OCI-LY3 (cell line): ENCODE data around the gene GAMT.

ENCODE experiments used
- H2AFZ ChIP-seq: fragments of 200-600, 300-600 bp; shearing (Covaris generic); 2 replicates; pipeline ENCODE4 v1.6.0; 2014; ENCODE audit warnings: antibody characterized with exemption, low read depth, low read length
- H3K27ac ChIP-seq: fragments of 200-600, 300-600 bp; sonication (generic); 2 replicates; pipeline ENCODE4 v1.5.1; 2014; ENCODE audit warnings: mild to moderate bottlenecking, low read length, moderate library complexity, mixed read lengths
- H3K27me3 ChIP-seq: fragments of 200-600, 300-600 bp; sonication (generic); 2 replicates; pipeline ENCODE4 v1.6.1; 2014; ENCODE audit warnings: low read depth, low read length, mixed read lengths
- H3K36me3 ChIP-seq: fragments of 200-600, 300-600 bp; sonication (generic); replicated peaks from 2 replicates; pipeline ENCODE3; 2014; ENCODE audit warnings: low read depth, low read length, mixed read lengths
- H3K4me1 ChIP-seq: fragments of 300-600, 200-600 bp; sonication (generic); 2 replicates; pipeline ENCODE4 v1.6.1; 2014; ENCODE audit warnings: low read length, mixed read lengths
- H3K4me2 ChIP-seq: fragments of 200-600, 300-600 bp; sonication (generic); 2 replicates; pipeline ENCODE4 v1.6.1; 2014; ENCODE audit warnings: low read length, mixed read lengths
- H3K4me3 ChIP-seq: fragments of 300-600, 200-600 bp; sonication (generic); 2 replicates; pipeline ENCODE4 v1.5.1; 2014; ENCODE audit warnings: antibody characterized with exemption, mild to moderate bottlenecking, low read length, moderate library complexity
- H3K79me2 ChIP-seq: fragments of 300-600, 200-600 bp; shearing (Covaris generic); 2 replicates; pipeline ENCODE4 v1.6.1; 2014; ENCODE audit warnings: mild to moderate bottlenecking, low read length, mixed read lengths
- H3K9ac ChIP-seq: fragments of 300-600, 200-600 bp; shearing (Covaris generic); 2 replicates; pipeline ENCODE4 v1.6.0; 2014; ENCODE audit warnings: mild to moderate bottlenecking, low read length, moderate library complexity
- H3K9me3 ChIP-seq: fragments of 200-600, 300-600 bp; shearing (Covaris generic); 2 replicates; pipeline ENCODE4 v1.6.1; 2014; ENCODE audit warnings: low read length, mixed read lengths; ENCODE audit not compliant: insufficient read depth
- H4K20me1 ChIP-seq: fragments of 200-600, 300-600 bp; sonication (generic); 2 replicates; pipeline ENCODE4 v1.6.1; 2016; ENCODE audit warnings: low read length, mixed read lengths; ENCODE audit not compliant: insufficient read depth
- EZH2phosphoT487 ChIP-seq: fragments of 200-600 bp; shearing (Covaris generic); IDR thresholded peaks from 2 replicates; pipeline ENCODE4 v1.6.1; 2018; ENCODE audit warnings: antibody characterized with exemption, mixed run types, low read depth
- TF ChIP-seq, protein P1 (sequence below): fragments of 200-600, 300-600 bp; sonication (generic); IDR thresholded peaks from 2 replicates; pipeline ENCODE4 v1.5.1; 2014; ENCODE audit warnings: antibody characterized with exemption, low read length, low read depth

Gene GAMT

GRCh38 chr19:1388637-1389026 is 12.7 kb downstream of the GAMT start:
- Histone ChIP-seq H3K27ac (no peak overlapping the region), H3K9me3 (no peaks in the 10 kb centered on the region), H4K20me1 (no peaks in the 10 kb centered on the region), H3K36me3 (peaks cover 31% of the 10 kb centered on the region), H3K27me3 (no peaks in the 10 kb centered on the region), H3K79me2 (peaks cover 38% of the 10 kb centered on the region), H3K9ac (no peak overlapping the region), H3K4me1 (peaks cover 7% of the 10 kb centered on the region), H2AFZ (no peak overlapping the region), H3K4me2 (no peak overlapping the region), H3K4me3 (no peak overlapping the region)
- no peak for TF ChIP-seq EZH2phosphoT487
- TF ChIP-seq, protein P1, sequence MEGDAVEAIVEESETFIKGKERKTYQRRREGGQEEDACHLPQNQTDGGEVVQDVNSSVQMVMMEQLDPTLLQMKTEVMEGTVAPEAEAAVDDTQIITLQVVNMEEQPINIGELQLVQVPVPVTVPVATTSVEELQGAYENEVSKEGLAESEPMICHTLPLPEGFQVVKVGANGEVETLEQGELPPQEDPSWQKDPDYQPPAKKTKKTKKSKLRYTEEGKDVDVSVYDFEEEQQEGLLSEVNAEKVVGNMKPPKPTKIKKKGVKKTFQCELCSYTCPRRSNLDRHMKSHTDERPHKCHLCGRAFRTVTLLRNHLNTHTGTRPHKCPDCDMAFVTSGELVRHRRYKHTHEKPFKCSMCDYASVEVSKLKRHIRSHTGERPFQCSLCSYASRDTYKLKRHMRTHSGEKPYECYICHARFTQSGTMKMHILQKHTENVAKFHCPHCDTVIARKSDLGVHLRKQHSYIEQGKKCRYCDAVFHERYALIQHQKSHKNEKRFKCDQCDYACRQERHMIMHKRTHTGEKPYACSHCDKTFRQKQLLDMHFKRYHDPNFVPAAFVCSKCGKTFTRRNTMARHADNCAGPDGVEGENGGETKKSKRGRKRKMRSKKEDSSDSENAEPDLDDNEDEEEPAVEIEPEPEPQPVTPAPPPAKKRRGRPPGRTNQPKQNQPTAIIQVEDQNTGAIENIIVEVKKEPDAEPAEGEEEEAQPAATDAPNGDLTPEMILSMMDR: no peak

DNA sequence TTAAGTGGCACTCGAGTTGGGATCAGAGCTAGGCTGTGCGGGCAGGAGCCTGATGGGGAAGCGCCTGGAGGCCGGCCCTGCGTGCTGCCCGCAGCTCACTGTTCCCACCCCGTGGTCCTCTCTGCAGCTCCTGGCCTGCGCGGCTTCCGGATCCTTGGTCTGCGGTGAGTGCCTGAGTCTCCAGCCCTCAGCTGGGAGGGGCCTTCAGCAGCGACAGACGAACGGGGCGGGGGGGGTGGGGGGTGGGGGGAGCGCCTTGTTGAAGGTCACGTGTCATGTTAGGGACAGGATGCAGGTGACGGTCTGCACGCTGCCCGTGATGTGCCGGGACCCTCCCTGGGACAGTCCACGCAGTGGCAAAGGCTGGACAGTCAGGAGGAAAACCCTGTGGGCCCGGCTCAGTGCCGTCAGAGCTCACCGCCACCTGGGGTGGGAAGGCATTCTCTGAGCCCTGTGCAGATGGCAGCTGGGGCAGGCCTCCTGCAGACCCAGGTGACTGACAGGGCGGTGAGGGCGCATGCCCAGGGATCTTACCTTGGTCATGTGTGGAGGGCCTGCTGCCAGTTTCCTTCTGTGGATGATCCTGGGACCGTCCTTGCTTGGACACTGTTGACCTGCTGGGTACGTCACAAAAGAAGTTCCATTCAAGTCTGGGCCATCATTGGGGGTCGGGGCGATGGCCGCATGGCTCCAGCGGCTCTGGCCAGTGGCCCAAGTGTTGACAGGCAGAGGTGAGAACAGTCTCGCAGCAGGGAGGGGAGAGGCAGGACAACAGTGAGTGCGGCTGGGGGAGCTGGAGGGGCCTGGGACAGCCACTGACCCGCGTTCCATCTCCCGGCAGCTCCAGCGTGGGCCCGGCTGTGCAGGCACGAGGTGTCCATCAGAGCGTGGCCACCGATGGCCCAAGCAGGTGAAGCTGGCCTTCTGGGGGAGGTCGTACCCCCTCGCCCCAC is 13.4 kb downstream of the GAMT start:
- Histone ChIP-seq H3K4me1 (peaks cover 8% of the 10 kb centered on the region), H3K36me3 (peaks cover 31% of the 10 kb centered on the region), H3K4me2 (no peak overlapping the region), H3K9ac (no peak overlapping the region), H3K79me2 (peaks cover 38% of the 10 kb centered on the region), H3K9me3 (no peaks in the 10 kb centered on the region), H3K27me3 (no peaks in the 10 kb centered on the region), H3K4me3 (no peak overlapping the region), H4K20me1 (no peaks in the 10 kb centered on the region), H2AFZ (no peak overlapping the region), H3K27ac (no peak overlapping the region)
- TF ChIP-seq EZH2phosphoT487: no peak
- TF ChIP-seq, protein P1: no peak

DNA sequence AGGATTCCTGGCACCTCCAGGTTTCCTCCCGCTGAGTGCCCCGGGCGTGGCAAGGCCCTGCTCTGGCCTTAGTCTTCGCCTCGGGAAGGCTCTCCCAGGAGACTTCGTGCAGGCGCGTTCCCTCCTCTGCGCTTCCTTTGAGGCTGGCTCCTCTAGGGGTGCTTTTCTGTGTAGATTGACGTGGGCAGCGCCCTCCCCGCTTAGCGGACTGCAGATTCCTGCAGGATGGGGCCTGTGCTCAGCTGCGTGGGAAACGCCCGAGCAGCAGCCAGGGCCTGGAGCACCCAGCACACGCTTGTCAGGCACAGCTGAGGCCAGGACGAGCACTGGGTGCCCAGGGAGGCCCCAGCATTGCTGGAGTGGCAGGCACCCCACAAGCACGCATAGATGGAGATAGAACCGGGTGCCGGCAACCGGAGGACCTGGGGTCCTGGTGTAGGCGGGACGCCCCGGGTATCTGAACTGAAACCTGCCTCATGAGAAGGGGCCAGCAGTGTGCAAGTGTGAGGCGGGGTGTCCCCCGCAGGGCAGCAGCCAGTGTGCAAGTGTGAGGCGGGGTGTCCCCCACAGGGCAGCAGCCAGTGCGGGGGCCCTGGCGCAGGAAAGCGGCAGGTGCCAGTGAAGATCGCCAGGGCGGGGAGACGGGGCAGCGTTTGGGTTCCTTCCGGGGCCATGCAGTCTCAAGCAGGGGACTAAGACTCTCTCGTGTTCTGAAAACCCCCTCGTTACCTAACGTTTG is 14.2 kb downstream of the GAMT start:
- Histone ChIP-seq H3K4me3 (no peak overlapping the region), H3K9ac (no peak overlapping the region)
- TF ChIP-seq EZH2phosphoT487: no peak
- TF ChIP-seq, protein P1: no peak

DNA sequence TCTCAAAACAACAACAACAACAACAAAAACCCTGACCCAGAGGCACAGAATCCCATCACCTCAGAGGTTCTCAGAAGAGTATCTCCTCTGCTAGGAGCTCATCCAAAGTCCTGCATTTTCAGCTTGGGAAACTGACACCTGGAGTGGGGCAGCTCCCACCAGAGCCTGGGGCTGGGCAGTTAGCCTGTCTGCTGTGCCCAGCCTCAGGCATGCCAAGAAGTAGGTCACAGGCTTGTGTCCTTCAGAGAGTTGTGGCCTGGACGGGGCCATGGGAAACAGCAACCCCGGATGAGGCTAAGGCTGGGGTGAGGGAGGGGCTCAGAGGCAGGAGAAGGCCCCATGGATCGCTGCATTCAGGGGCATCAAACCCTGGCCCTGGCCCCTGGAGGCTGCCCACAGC is 15.5 kb downstream of the GAMT start:
- H3K4me3 ChIP-seq: no peak overlapping the region
- TF ChIP-seq EZH2phosphoT487: no peak
- TF ChIP-seq, protein P1: no peak
- no peak overlapping the region for H3K9ac ChIP-seq
- peaks cover 11% of the 10 kb centered on the region for H3K4me1 ChIP-seq
- H4K20me1 ChIP-seq: no peaks in the 10 kb centered on the region
- no peaks in the 10 kb centered on the region for H3K9me3 ChIP-seq
- no peaks in the 10 kb centered on the region for H3K27me3 ChIP-seq
- no peak overlapping the region for H2AFZ ChIP-seq
- peaks cover 38% of the 10 kb centered on the region for H3K79me2 ChIP-seq
- H3K27ac ChIP-seq: no peak overlapping the region
- H3K36me3 ChIP-seq: peaks cover 22% of the 10 kb centered on the region
- H3K4me2 ChIP-seq: no peak overlapping the region

More for the DNA sequence above, 14.2 kb downstream of the GAMT start:
- Histone ChIP-seq H3K4me2 (no peak overlapping the region), H3K36me3 (peaks cover 24% of the 10 kb centered on the region), H3K79me2 (peaks cover 38% of the 10 kb centered on the region), H2AFZ (no peak overlapping the region), H3K9me3 (no peaks in the 10 kb centered on the region), H3K4me1 (peaks cover 11% of the 10 kb centered on the region), H4K20me1 (no peaks in the 10 kb centered on the region), H3K27ac (no peak overlapping the region), H3K27me3 (no peaks in the 10 kb centered on the region)
